Sciatic nerve (tissue), 2 donors: ENCODE results near the gene C4orf50. TPM values are rescaled to one million over a fixed set of nuclear protein-coding genes. Genes with fewer than 3 reads are reported as not detected.
A peak's percentile ranks its signal among the peaks of the same experiment; 100 is the strongest.
"Not testable (repeated sequence)": the region's sequence is repeated elsewhere in the genome, so short reads cannot be mapped to it uniquely, and the experiment has no call there.

Experiments used
- ATAC-seq: fragments of 200-7000 bp; cut with Tn5 transposase; one replicate; pipeline ENCODE4 v1.9.1; 2020; ENCODE audit warnings: mild to moderate bottlenecking, moderate library complexity
- DNase-seq: peaks from one replicate; pipeline ENCODE4 v3.0.0-alpha.2; 2020; ENCODE audit warnings: low spot score
- intact Hi-C: fragments of 100-400 bp; cut with DNase I; formaldehyde crosslinking; loops from one replicate; pipeline ENCODE4 v1.14.2; 2022
- total RNA-seq: library from RNA; stranded (reverse); fragmentation: NEBNext Ultra II Directional; extraction: Animal tissue kit (Norgen Biotek cat#: 25700); gene quantifications from one replicate; pipeline ENCODE4 v1.2.1, GENCODE V29; 2021
- donor health status: DM: no; HTN: no; CAD: no.
- donor health status: DM: no; HTN: no; CAD: no.

Gene C4orf50
- total RNA-seq, 1 donor from 2014 or later = 0.09 TPM

DNA sequence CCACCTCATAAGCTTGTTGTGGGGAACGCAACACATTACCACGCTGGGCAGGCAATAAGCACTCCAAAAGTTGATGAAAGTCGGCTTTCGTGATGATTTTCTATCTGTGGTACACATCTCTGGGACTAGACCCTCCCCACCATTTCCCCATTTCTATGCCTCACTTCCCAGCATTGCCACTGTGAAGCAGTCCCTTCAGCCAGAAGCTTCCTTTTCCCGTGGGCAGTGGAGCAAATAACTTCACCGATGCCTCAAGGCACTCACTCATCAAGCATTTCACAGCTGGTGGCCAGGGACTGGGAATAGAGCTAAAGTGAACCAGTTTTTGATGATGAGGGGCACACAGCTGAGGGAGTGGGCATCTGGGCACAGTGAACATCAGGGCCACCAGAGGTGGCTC lies 18.9 kb downstream of the C4orf50 start:
- intact Hi-C loops = no loop called here
- DNase-seq = no peak
- no peak for ATAC-seq

DNA sequence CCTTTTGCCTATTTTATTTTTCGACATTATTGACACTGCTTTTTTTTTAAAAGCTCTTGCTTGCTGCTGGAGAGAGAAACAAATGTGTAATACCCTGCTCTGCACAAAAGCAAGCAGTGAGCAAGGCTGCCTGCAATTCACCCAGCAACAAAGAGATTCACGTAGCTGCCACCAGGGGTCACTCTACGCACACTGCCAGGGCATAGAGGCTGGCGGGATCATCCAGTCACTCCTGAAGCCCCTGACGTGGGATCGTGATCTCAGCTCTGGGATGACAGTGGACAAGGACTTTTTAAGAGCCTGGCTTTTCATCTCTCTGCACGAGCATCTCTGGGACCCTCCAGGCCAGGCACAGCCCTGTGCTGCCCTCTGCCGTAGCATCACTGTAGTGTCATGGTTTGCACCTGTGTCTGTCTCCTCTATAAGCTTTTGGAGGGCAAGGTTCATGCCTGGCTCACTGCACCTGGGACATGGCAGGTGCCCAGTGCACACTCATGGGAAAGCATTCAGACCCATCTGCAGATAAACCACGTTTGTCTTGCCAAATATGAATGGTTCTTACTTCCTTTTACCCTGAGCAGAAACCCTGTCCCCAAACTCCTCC lies 19.8 kb downstream of the C4orf50 start:
- peak; percentile 62 for ATAC-seq
- DNase-seq = peak; percentile 68
- intact Hi-C loops = no loop called here

DNA sequence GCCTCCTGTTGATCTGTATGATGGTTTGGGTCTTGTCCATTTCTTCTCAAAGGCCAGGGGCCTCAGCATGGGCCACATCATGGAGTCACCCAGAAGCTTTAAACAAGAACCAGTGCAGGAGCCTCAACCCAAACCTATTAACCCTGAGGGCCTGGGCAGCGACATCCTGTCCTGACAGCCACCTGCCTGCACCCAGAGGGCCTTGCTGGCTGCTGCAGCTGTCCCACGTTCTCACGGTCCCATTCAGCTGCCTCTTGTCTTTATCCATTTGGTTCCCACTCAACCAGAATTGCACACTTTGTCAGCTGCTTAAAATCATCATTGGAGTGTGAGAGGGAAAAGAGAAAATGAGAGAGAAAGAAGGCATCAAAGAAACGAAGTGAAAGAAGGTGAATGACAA lies 21.6 kb downstream of the C4orf50 start:
- intact Hi-C loops = no loop called here
- no peak for ATAC-seq
- no peak for DNase-seq

GRCh38 chr4:5995901-5996623 lies 22.2 kb downstream of the C4orf50 start:
- intact Hi-C loops = no loop called here
- ATAC-seq (no peak), DNase-seq (peak; percentile 32)

- ATAC-seq = no peak
- peak; percentile 34 for DNase-seq
- intact Hi-C loops = no loop called here
Observed at GRCh38 chr4:5993876-5994811, 24.1 kb downstream of the C4orf50 start.

DNA sequence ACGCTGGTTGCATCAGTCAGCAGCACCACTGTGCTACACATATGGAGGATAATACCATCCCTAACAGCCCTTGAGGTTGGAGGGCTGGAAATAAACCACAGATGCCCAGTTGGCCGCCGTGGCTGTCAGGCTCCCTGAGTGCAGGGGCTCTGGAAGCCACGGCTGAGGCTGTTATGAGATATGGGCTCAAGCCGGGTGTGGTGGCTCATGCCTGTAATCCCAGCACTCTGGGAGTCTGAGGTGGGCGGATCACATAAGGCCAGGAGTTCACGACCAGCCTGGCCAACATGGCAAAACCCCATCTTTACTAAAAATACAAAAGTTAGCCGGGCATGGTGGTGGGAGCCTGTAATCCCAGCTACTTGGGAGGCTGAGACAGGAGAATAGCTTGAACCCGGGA lies 24.9 kb downstream of the C4orf50 start:
- ATAC-seq, intact Hi-C loops, DNase-seq: not testable (repeated sequence)

DNA sequence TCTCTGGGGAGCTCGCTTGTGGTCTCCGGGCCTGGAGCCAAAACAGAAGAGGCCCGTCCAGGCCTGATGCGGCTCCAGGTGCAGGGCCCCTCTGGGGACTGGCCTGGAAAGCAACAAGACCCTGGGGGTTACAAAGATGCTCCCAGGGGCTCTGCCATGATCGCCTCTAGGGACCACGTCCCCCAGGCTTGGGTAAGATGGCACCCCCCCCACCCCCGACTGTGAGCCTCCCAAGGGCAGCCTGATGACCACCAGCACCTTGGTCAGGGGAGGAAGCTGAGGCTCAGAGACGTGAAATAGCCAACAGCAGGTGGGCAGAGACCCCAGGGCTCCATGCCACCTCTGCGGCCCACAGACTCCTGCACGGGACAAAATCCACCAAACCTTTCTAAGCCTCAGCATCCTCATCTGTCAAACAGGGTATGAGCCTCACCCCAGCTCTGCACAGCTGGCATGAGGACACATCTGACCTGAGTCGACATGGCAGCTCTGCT lies 25.4 kb downstream of the C4orf50 start:
- no peak for ATAC-seq
- peak; percentile 45 for DNase-seq
- intact Hi-C loops = no loop called here

DNA sequence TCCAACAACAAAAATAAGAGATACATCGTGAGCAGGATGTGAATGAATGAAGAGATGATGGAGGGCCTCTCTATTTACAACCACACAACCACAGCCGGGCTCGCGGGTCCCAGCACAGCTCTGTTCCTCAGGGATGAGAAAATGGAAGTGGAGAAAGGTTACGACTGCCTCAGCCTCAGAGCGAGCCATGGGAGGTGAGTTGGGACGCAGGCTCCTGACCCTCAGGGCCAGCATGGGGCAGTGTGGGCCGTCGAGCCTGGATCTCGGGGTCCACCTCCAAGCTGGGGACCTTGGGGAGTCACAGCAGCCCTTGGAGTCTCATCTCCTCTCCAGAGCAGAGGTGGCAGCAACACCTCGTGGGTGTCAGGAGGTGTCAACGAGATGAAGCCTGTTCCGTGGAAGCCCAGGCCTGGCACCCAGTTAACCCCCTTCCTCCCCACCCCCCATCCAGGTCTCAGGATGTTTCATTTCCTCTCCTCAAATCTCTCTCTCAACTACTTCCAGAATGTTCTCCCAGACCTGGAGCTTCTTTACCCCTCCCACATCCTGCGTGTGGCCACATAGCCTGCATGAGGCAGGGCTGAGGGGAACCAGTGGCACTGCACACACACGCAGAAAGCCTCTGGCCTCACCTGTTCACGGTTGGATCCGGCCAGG lies 25.9 kb downstream of the C4orf50 start:
- intact Hi-C loops = no loop called here
- DNase-seq (peak; percentile 15), ATAC-seq (no peak)

DNA sequence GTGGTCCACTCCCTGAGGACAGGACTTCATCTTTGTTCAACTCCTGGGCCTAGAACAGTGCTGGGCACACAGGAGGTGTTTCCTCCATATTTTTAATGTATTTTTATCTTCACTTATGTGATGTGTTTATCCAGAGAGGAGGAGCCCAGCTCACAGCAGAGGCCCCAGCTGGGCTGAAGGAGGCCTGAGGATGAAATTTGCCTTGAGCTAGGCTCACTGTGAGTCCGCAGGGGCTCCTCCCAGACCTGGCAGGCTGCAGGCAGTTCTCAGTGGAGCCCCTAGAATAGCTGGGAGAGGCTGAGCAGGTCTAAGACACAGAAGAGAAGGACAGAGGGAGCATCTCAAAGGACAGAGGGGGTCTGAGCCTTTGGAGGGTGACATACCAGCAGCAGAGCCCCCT lies 26.8 kb downstream of the C4orf50 start:
- ATAC-seq (no peak), DNase-seq (no peak)
- intact Hi-C loops = no loop called here

GRCh38 chr4:5990446-5991160 lies 27.6 kb downstream of the C4orf50 start:
- intact Hi-C loops = no loop called here
- no peak for DNase-seq

DNA sequence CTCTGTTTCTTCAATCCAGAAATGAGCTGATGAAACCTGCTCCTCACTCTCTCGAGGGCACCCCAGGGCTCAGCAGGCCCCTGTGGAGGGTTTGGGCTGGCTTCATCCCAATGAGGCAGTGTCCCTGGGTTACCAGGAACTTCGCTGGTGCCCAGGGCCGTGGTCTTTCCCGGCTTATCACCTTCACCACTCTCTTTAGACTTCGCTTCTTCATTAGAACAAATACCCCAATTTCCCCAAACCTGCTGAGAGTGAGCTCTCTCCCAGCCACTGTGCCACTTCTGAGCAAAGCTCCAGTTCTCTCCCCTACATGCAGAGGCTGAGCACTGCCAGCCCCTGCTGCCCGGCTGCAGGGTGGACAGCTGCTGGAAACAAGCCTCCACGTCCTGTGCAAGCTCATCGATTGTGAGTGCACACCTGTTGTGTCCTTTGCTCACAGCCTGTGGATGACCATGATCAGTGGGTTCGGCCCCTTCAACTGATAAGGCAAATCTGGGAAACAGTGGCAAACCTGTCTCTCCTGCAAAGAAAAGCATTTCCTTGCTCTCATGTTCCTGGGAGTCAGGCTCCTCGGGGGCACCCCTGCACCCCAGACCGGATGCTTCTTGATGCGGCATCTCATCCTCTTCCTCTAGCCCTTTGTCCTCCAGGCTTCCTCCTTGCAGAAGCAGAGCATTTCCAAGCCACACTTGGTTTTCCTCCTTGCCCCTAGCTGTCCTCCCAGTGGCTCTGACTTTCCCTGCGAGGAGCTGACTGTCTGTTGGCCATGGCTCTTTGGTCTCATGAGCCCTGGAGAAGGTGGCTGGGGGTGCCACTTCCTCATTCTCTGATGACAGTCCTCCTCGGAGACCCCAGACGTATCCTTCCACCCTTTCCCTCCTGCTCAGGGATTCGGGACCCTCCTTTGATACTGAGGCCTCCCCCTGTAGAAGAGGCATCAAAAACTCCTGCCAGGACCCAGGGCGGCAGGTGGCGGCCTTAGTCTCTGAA lies 28.7 kb downstream of the C4orf50 start:
- DNase-seq (no peak), ATAC-seq (no peak)
- intact Hi-C loops = no loop called here

More at GRCh38 chr4:5990446-5991160, 27.6 kb downstream of the C4orf50 start:
- no peak for ATAC-seq

DNA sequence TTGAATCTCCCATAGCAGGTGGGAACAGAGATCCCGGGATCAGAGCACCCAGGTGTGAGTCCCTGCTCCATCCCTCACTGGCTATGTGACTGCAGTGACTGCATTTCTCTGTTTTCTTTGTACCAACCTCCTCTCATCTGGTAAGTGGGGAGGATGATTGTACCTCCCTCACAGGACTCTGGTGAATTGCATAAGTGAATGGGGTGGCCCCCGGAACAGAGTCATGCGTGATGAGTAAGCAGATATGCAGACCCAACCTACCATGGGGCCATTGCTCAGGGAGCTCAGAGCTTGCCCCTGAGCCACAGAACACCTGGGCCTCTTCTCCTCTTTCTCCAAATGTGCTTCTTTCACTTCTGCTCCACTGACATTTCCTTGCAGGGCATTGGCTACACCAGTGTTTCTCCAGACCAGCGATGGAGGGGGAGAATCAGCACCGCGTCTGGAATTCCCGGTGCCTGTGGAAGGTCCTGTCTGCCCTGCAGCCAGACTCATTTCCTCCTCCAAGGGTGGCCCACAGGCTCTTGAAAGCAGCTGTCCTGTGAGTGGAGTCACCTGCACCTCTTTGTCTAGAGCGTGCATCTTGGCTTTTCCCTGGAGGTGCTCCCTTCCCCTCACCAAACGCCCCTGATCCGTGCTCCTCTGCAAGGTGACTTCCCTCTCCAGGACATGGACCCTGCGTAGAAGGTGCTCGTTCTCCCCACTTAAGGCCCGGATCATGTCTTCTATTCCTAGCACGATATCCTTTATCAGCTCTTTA lies 30.0 kb downstream of the C4orf50 start:
- DNase-seq (peak; percentile 41), ATAC-seq (no peak)
- intact Hi-C loops = no loop called here

- ATAC-seq = no peak
- intact Hi-C loops = no loop called here
- DNase-seq = no peak
Observed at GRCh38 chr4:5984843-5985242, 33.4 kb downstream of the C4orf50 start.

DNA sequence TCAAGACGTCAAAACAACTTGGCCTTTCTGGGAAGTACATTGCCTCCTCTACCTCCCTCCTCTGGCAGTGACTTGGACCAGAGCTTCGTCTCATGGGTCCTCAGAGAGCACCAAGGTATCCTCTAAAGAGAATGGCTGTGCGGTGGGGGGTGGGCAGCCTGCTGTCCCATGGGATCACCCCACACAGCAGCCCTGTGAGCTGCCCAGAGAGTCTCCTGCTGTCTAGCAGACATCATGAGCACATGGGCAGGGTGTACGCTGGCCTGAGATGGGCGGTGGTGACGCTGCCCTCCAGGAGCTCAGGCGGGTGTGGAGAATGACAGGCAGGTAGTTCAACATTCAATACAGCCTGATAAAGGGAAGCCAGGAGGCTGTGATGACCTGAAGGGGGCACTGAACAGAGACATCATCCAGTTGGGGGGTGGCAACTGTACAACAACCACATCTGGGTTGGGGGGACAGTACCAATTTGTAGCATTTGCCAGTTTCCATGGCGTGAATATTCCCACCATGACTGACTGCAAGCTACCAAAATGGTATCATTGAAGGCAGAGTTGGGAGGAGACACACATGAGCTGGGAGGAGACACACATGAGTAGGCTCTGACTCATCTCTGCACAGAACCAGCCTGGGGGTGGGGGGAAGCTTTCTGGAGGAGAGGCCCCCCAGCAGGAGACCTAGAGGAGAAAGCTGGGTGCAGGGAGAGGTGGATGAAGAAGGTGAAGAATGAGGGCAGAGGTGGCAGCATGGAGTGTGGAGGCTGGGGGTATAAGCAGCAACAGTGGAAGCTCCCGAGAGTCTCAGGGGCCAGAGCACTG lies 35.9 kb downstream of the C4orf50 start:
- DNase-seq = no peak
- intact Hi-C loops = no loop called here
- ATAC-seq = no peak

- ATAC-seq = no peak
- intact Hi-C loops = no loop called here
- no peak for DNase-seq
Observed at GRCh38 chr4:5980436-5981155, 37.6 kb downstream of the C4orf50 start.
